HG03039 (cell line): Measurements from ENCODE around the gene EEF2.
A peak's percentile ranks its signal among the peaks of the same experiment; 100 is the strongest.
"Not testable (repeated sequence)": the region's sequence is repeated elsewhere in the genome, so short reads cannot be mapped to it uniquely, and the experiment has no call there.

ENCODE experiments used
- ATAC-seq: cut with Tn5 transposase; IDR thresholded peaks from one replicate; pipeline ENCODE4 v1.9.1; 2021; ENCODE audit warnings: mild to moderate bottlenecking, moderate library complexity; ENCODE audit not compliant: unreplicated experiment

EEF2 gene

DNA sequence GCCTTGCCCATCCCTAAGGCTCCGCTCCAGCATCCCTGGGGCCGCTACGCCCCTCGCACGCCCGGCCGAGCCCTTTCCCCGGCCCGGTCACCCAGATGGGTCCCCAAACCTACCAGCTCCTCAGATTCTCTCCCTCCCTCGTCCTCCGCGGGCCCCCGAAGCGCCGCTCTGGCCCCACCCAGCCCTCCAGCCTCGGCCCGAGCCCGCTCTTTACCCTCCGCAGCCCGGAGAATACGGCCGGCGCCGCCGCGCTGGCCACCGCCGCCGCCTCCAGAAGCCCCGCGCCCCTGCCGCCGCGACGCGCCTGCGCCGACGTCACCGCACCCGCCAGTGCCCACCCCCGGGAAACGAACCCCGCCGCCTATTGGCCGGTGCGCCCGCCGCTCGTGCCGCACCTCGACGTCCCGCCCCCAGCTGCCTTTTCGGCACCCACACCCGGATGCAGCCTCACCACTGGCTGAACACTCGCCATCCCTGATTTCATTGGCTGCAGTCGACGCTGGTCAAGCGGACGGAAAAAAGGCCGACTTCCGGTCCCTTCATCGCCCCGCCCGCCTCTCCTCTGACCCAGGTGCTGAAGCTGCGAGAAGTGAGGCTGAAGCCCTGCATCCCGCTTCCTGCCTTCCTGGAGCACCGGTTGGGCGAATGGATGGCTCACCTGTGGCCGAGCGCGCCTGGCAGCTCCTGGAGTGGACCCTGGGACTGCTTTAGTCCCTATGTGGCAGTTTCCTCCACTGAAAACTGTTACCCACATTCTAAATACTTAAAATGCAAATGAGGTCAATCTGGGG is 14.3 kb downstream of the EEF2 start, which contains the start of gene DAPK3:
Gene DAPK3, minus strand, starts transcription at position 292 of the 791 bp plus-strand sequence. CDS start 1,364 bp downstream, outside the sequence.
- peak; percentile 92 for ATAC-seq

DNA sequence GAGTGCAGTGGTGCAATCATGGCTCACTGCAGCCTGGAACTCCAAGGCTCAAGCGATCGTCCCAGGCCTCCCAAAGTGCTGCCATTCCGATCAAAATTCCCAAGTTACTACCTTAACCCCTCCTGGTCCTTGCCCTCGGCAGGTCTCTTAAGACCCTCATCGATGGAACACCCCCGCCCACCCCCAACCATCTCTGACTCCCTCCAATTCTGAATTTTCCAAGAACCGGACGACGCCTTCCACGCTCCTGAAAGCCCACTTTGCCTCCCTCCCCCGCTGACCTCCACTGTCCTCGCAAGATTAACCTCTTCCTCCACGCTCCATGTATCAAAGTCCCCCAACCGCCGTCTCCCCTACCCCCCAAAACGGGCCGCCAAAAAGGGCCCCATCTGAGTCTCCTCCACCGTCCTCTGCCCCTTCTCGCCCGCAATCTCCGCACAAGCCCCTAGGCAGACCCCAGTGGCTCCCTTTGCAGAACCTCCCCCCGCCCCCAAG is 14.9 kb downstream of the EEF2 start:
- no peak for ATAC-seq

DNA sequence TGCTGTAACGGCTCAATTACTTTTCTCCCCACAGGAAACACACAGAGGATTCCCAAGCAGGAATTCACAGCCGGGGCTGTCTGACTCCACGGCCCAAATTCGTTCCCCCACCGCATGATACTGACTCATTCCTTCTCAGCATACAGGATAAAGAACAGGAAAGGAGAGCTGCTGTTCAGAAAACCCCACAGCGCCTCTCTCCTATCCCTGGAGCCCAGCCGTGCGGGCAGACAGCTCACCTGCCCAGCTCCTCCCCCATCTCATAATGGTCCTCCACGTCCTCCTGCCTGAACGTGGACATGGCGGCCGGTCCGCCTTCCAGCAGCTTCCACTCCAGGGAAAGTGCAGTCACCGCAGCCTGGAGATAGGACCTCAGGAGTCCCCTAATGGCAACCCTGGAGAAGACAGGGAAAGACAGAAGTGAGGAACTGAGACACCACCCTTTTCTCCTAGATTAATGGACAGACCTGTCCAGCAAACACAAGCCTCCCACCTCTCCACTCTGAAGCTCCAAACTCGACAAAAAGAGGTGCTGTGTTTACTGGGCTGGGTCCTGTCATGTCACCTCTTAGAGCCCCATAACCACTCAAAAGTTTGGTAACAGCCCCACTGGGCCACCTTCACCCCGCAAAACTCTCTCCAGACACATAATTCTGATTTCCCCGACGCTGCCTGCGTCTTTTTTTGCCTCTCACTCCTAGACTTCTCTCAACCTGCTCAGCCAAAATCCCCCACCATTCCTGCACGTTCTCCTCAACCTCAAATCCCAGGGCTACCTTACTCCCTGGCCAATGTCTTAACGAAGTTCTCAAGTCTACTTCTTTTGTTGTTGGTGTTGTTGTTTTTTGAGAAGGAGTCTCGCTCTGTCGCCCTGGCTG is 15.6 kb downstream of the EEF2 start:
- no peak for ATAC-seq

DNA sequence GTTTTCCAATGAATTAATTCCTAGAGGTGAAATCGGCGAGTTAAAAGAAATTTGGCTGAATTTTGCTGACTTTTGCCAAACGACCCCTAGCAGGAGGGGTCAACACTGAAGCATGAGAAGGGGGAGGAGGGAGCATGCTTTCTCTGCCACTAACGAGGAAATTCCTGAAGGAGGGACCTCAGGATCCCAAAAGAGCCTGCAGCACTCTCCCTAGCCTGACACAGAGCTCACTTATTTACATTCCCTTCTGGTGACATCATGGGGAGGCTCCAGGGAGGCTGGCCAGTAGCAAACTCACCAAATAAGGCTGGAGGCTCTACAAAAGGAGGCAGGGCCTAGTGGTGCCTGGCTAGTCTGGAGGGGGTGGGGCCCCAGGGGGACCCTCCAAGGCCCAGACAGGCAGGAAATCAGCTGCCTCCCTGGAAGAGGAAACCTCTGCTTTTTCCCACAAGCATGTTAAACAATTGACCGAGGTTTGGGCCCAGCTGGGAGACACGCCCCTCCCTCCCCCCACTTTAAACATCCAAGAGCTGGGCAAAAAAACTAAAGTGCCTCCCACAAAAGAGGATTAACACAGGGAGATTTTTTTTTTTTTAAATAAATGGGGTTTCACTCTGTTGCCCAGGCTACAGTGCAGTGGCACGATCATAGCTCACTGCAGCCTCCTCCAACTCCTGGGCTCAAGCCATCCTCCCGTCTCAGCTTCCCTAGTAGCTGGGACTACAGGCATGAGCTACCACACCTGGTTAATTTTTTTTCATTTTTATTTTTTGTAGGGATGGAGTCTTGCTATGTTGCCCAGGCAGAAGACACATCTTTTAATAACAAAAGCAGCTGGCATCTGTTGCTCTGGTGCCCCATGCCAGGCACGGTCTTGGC is 16.5 kb downstream of the EEF2 start:
- ATAC-seq, result no peak

DNA sequence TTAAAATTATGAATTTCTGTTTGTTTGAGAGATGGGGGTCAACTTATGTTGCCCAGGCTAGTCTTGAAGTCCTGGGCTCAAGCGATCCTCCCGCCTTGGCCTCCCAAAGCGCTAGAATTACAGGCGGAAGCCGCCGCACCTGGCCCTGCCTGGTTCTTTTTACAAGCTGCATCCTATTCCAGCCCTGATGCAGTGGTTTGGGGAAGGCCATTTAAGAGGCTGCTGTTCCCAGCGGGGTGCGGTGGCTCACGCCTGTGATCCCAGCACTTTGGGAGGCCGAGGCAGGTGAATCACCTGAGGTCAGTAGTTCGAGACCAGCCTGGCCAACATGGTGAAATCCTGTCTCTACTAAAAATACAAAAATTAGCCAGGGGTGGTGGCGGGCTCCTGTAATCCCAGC is 17.3 kb downstream of the EEF2 start:
- not testable (repeated sequence) for ATAC-seq

DNA sequence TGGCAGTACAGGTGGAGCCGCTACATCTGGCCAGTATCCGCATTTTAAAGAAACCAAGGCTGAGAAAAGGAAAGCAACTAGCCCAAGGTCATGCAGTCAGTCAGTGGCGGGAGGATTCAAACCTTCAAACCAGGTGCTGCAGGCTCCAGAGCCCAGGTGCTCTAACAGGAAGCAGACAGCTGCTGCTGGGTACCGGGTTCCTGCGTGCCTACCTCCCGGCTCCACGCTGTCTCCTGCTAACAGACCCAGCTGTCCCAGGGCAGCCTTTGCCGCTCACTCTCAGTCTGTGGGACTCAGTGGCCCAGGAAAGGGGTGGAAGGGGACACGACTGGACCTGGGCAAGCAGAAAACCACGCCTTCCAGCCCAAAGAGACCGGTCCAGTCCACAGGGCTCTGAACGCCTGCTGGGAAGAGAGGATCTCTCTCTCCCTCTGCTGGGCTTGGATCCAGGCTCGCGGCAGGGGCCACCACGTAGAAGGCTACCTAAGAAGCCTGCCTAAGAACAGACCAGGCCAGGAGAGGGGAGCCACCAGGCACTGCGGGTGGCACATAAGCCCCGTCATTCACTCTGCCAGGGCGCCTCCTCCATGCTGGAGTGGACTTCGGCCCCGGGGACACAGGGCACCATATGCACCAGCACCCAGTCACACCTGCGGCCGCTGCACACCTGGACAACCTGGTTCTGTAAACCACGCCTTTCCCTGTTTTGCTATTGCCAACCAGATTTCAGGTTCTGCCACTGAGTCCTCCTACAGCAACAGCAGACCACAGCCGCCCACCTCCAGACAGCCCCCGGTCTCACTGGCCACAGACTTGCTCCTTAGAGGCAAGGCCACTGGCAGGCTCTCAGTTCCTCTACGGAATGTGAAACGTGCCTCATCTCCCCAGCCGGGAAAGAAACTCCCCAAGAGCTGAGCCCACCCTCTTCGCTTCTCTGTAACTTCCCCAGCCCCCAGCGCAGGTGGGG is 18.9 kb downstream of the EEF2 start:
- no peak for ATAC-seq

DNA sequence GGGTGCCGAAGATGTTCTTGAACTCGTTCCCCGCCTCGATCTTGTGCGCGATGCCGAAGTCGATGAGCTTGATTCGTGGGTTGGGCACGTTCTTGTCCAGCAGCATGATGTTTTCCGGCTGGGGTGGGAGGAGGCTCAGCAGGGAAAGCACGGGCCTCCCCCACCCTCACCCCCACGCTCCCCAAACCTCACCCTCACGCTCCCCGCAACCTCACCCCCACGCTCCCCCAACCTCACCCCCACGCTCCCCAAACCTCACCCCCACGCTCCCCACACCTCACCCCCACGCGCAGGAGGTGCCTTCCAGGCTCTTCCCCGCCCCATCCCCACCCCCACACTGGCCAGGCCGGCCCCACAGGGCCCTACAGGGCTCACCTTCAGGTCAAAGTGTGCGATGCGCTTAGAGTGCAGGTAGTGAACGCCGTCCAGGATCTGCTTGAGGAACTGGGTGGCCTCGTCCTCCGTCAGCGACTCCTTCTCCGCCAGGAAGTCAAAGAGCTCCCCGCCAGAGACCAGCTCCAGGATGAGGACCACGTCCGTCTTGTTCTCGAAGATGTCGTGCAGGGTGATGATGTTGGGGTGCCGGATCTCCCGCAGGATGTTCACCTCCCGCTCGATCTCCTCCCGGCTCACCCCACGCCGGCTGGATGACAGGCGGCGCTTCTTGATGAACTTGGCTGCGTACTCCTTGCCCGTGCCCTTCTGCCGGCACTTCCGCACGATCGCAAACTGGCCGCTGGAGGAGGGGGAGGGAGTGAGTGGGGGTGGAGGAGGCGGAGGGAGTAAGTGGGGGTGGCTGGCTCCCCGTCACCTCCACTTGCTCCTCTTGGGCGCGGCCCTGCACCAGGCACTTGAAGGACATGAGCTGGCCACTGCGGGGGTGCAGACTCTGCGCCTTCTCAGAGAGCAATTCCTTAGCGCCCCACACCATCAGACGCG is 20.7 kb downstream of the EEF2 start:
- ATAC-seq, result no peak

DNA sequence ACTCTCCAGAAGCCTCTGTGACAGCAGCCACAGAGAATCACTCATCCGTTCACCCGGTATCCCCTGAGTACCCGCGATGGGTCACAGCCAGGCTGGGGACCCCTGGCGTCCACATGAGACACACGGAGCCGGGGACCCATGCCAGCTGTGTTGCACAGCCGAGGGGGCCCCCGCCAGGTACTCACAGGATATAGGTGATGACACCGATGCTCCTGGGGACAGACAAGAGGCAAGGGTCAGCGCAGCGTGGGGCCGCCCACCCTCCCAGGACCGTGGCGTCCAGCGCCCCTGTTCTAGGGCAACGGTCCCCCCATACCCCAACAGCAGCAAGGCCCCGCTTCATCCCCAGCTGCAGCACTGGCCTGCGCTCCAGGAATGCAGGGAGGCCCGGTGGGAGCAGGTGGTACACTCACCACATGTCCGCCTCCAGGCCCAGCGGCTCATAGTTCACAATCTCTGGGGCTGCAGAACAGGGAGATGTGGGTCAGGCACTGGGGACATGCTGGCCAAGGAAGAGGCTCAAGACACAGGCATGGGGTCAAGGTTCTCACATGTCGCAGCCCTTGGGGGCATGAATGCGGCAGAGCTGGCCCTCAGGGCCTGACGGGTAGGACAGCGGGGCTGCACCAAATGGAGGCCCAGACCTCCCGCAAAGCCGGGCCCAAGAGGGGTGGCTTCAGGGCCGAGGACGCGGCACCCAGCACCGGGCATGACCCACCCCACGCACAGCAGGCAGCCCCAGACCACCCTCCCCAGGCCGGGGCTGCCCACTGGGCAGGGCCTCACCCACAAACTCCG is 21.6 kb downstream of the EEF2 start:
- no peak for ATAC-seq

DNA sequence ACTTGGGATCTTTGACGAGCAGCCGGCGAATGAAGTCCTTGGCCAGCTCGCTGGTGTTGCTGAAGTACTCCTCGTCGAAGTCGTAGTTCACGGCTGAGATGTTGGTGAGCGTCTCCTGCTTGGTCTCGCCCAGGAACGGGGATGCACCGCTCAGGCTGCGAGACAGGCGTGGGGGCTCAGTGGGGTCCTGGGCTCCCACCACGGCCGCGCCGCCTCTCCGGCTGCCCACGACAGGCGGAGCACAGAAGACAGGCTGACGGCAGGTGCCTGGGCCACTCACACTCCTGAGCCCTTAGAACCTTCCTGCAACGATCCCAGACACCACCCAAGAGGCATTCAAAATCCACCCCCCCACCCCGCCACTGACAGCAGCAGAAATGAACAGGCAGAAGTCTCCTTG is 24.3 kb downstream of the EEF2 start:
- ATAC-seq, result no peak

DNA sequence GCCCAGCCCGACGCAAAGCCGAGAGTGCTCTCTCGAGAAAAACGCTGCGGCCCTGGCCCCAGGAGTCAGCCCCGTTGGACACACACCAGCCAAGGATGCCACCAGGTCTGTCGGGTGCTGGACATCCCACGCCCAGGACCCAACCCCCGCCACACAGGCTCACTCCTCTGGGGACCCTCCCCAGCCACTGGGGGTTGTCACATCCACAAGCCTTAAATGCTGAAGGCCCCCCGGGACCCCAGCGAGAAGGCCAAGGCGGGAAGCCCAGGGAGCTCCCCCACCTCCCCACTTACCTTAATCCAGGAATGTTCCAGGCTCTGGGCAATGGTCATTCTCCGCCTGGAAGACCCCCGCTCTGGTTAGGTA is 25.5 kb downstream of the EEF2 start:
- ATAC-seq, result no peak

DNA sequence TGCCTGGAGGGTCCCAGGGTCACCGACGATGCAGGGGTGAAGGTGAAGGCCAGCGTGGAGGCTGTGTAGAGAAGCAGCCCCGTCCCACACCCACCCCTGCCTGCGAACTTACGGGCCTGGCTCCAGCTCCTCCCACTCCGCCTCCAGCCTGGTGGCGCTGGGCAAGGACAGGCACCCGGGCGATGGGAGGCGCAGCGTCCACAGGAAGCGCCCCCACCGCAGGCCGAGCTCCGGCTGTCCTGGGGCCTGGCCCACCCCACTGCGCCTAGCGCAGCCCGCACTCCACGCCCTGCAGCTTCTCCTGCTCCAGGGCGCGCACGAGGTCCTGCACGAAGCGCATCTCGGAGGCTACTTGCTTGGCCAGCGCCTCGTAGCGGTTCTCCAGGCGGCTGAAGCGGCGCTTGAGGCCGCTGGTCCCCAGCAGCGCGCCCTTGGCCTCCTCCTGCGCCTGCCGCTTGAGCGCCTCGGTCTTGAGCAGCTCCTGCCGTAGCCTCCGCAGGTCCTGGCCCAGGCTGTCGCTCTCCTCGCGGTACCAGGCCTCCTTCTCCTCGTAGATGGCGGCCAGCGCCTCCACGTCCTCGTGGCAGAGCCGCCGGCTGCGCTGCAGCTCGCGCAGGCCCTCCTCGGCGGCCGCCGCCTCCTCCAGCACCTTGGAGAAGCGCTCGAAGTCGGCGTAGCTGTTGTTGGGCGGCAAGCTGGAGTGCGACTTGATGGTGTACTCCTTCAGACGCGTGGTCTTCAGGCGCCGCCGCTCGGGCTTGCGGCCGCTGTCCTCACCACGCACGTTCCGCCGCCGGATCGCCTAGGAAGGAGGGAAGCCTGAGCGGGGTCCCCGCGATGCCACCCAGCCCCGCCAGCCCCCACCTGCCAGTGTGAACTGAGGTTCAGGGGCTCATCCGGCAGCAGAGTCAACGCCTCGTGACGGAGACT is 26.2 kb downstream of the EEF2 start:
- no peak for ATAC-seq

DNA sequence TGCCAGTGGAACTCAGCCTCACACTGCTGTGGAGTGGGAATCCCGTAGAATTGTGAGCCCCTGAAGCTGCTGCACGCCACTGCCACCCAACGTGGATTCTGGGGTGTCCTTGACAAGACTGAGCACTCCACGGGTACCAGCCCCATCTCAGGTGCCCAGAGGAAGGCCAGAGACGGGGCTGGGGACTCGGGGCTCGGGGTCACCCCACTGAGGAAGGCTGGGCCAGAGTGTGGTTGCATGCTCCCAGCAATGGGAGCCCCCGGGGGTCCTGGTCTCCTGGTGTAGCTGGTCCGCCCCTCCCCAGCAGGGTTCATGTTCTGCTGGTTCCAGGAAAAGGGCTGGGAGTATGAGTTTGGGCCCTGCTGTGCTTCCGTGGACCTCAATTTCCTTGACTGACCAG is 29.6 kb downstream of the EEF2 start:
- ATAC-seq, result no peak

DNA sequence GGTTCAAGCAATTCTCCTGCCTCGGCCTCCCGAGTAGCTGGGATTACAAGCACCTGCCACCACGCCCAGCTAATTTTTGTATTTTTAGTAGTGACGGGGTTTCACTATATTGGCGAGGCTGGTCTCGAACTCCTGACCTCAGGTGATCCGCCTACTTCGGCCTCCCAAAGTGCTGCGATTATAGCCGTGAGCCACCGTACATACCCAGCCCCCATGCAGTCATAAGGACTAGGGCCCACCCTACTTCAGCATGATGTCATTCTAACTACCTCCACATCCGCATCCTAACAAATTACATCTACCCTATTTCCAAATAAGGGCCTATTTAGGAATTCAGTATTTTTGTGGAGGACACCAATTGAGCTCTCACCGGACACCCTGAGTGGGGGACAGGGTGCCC is 30.0 kb downstream of the EEF2 start:
- ATAC-seq, result not testable (repeated sequence)

DNA sequence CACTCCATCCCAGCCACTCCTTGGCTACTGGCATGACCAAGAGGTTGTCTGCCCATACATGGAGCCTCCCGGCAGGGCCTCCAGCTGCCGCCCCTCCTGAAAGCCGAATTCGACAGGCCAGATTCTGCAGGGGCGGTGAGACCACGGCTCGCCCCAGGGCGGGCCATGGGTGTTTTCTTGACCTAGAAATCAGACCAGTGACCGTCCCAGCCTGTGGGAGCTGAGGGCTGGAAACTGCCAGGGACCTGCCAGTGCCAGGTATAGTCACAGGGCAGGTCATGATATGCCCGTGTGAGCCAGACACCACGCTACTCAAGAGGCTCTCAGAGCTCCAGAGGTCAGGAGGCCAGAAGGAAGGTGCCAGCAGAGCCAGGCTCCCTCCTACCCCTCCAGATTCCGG is 31.2 kb downstream of the EEF2 start:
- ATAC-seq, result no peak

DNA sequence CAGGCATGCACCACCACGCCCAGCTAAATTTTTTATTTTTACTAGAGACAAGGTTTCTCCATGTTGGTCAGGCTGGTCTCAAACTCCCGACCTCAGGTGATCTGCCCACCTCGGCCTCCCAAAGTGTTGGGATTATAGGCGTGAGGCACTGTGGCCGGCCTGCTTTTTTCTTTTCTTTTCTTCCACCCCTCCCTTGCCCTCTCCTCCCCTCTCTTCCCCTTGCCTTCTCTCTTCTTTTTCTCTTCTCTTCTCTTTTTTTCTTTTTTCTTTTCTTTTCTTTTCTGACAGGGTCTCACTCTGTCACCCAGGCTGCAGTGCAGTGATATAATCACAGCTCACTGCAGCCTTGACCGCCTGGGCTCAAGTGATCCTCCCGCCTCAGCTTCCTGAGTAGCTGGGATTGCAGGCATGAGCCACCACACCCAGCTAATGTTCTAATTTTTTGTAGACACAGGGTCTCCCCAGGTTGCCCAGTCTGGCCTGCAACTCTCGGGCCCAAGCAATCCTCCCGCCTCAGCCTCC is 32.4 kb downstream of the EEF2 start:
- ATAC-seq, result not testable (repeated sequence)
